HG03039 (cell line): ENCODE results near the gene TRAPPC5.

Experiments used
- ATAC-seq: cut with Tn5 transposase; IDR thresholded peaks from one replicate; pipeline ENCODE4 v1.9.1; 2021; ENCODE audit warnings: mild to moderate bottlenecking, moderate library complexity; ENCODE audit not compliant: unreplicated experiment

The TRAPPC5 gene

GRCh38 chr19:7729831-7730285, 49.2 kb downstream of the TRAPPC5 start:
- no peak for ATAC-seq

DNA sequence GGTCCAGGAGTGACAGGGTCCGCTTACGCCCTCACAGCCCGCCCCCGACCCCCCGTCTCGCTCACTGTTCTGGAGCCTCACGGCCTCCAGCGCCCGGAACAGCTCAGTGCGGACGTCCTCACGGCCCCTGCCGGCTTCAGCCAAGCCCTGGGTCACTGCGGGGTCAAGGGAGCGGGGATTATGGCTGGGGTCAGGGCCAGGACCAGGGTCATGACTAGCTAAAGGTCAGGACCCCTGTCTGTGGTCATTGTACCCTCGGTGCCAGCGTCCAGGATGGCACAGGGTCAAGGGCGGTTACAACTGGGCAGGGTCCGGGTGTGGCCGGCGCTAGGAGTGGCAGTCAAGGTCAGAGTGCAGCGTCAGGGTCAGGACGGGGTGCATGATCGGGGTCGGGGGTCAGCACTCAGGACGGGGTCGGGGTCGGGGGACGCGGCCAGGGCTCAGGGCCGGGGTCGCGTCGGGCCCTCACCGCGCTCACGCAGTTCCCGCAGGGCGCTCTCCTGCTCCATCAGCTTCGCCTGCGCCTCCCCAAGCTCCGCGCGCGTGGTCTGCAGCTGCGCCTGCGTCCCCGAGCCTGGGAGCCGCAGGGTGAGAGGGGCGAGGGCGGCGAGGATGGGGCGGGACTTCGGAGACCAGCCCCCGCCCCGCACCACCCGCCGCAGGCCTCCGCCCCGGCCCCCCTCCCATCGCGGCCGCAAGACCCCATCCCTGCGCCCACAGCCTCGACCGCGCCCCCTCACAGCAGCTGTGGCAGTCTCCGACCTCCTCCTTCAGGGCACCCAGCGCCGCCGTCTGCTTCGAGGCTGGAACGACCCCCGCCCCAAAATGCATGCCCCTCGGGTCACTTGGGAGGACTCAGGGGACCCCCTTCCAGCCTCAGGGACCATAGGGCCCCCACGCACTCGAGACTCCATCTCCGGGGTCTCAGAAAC, 49.9 kb downstream of the TRAPPC5 start:
- ATAC-seq: no peak

DNA sequence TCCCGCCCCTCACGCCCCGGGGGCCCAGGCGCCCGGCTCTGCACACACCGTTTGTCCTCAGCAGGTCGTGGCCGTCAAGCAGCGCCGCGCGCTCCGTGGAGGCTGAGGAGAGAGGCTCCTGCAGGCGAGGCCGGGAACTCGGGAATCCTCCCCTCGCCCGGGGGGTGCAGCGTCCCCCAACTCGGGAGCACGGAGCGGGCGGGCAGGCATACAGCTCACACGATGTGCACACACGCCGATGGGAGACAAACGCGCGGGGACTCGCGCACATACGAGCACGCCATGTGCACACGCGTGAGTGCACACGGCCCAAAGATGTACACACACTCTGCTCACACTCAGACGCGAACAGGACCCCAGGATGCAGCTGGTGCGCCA, 50.6 kb downstream of the TRAPPC5 start:
- ATAC-seq: no peak

DNA sequence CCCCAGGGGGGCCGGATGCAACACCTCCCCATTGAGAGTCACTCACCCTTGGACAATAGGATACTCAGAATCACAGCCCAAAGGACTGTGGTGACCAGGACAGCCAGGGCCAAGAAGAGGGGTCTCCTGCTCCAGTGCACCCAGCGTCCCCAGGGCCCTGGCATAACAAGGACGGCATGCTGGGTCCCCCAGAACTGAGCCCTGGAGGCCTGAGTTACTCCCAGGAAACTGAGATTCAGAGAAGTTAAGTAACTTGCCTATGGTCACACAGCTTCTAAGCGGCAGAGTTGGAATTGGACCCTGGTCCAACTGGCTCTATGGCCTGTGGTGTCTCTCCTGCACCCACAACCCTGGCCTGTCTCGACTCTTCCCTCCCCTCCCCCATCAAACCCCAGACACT, 51.0 kb downstream of the TRAPPC5 start:
- ATAC-seq: no peak

- no peak for ATAC-seq
Measured at GRCh38 chr19:7732045-7732444, 51.4 kb downstream of the TRAPPC5 start, which contains the start of gene CLEC4G. CLEC4G (minus strand) TSS chr19:7732110; CDS start chr19:7732102, 8 bp downstream.

DNA sequence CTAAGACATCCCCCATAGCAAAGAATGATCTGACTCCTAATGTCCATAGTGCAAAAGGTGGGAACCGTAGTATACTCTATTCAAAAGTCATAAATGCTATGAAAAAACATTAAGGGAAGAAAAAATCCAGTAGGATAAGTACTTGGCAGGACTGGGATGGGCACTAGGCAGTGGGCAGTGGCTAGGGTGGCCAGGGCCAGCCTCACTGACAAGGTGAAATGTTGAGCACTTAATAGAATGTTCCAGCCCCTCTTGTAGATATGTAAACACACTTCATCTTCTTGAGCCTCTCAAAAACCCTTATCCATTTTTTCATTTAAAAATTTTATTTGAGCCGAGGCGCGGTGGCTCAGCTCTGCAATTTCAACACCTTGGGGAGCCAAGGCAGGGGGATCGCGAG, 52.7 kb downstream of the TRAPPC5 start:
- ATAC-seq: no peak

DNA sequence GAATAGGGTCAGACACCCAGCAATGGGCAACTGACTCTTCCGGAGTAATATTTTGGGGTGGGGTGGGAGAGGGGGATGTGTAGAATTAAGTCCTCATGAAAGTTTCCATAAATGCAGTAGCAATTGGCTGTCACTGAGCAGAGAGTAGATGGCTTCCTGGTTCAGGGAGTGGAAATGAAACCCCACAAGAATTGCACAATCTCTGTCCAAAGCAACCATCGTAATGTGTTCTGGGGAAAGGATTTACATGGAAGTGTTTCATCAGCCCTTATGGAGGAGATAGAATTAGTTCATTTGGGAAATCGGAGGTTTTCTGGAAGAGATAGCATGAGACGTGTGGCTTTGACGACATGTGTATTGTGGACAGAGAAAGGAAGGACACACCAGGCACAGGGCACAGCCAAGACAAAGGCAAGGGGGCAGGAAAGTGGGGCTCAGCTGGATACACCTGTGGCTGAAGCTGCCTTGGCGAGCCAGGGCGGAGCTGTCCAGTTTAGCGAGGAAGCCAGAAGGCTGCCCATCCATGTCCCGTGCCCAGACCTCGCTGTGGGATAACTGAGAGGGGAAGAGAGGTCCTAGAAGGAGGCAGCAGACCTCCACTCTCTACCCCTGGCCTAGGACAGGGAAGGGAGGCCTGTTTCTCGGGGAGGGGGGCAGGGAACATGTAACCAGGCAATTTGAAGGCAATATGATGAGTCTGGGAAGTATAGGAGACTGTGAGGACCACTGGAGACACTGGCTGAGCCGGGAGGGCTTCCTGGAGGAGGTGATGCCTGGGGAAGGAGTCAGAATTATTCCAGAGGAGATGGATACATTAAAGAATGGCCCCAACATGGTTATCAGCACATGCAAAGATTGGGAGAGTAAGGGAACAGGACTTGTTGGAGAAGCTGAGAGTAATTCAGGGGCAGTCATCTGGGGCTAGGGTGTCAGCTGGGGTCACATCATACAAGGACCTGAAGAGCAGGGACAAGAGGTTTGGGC, 53.9 kb downstream of the TRAPPC5 start:
- no peak for ATAC-seq

DNA sequence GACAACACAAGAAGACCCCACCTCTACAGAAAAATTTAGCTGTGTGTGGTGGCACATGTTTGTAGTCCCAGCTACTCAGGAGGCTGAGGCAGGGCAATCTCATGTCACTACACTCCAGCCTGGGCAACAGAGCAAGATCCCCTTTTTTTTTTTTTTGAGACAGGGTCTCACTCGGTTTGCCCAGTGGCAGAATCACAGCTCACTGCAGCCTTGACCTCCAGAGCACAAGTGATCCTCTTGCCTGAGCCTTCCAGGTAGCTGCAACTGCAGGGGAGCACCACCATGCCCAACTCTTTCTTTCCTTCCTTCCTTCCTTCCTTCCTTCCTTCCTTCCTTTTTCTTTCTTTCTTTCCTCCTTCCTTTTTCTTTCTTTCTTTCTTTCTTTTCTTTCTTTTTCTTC, 55.5 kb downstream of the TRAPPC5 start:
- ATAC-seq: no peak

DNA sequence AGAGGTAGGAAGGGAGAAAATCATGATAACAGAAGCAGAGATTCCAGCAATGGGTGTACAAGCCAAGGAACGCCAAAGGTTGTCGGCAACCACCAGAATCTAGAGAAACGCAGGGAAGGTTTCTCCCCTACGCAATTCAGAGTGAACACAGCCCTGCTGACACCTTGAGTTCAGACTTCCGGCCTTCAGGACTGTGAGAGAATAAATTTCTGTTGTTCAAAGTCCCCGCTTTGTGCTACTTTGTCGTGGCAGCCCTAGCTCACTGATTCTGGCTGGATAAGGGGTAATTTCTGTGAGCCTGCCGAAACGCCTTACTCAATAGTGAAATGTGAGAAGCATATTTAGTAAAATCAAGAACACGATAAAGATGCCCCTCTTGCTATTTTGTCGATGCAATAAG, 56.6 kb downstream of the TRAPPC5 start:
- no peak for ATAC-seq
